Activated CD8-positive, alpha-beta memory T cell treated with anti-CD3 and anti-CD28 coated beads, Interleukin-2, amount 10 ng/mL, durations not matched to agents 7 days and 5 days (primary cell): ENCODE results near the gene SHLD2. TPM values are rescaled to one million over a fixed set of nuclear protein-coding genes. Genes with fewer than 3 reads are reported as not detected.
A peak's percentile ranks its signal among the peaks of the same experiment; 100 is the strongest.
"Not testable (repeated sequence)": the region's sequence is repeated elsewhere in the genome, so short reads cannot be mapped to it uniquely, and the experiment has no call there.

Experiments used
- ATAC-seq: fragments of 150-1000 bp; cut with Tn5 transposase; one replicate; pipeline ENCODE4 v1.10.0; 2021; ENCODE audit warnings: moderate library complexity
- CTCF ChIA-PET: fragments of 350-600 bp; sonication (Branson Sonifier 250); formaldehyde crosslinking; loops from one replicate; lab custom pipeline; 2021; ENCODE audit warnings: antibody characterized with exemption; lab: Charles Lee
- DNase-seq: peaks from one replicate; pipeline ENCODE4 v3.0.0-alpha.2; 2020
- H3K27ac Mint-ChIP-seq: one replicate; pipeline ENCODE4 v1.8.0; 2021; ENCODE audit warnings: mild to moderate bottlenecking, mixed read lengths
- H3K27me3 Mint-ChIP-seq: one replicate; pipeline ENCODE4 v1.8.0; 2021; ENCODE audit warnings: mixed read lengths
- H3K36me3 Mint-ChIP-seq: one replicate; pipeline ENCODE4 v1.8.0; 2021; ENCODE audit warnings: mild to moderate bottlenecking, mixed read lengths
- H3K4me1 Mint-ChIP-seq: one replicate; pipeline ENCODE4 v1.8.0; 2021; ENCODE audit warnings: mixed read lengths
- H3K4me3 Mint-ChIP-seq: one replicate; pipeline ENCODE4 v1.8.0; 2021; ENCODE audit warnings: mild to moderate bottlenecking, moderate library complexity, mixed read lengths
- H3K9me3 Mint-ChIP-seq: one replicate; pipeline ENCODE4 v1.8.0; 2022; ENCODE audit warnings: low read depth, mixed read lengths
- total RNA-seq, 2 experiments: library from RNA; stranded (reverse); gene quantifications; one replicate each; pipeline ENCODE4 v1.2.3, GENCODE V29; 2021

The SHLD2 gene
- total RNA-seq, 2 experiments from 2014 or later: 31.1 to 36.4 TPM

DNA sequence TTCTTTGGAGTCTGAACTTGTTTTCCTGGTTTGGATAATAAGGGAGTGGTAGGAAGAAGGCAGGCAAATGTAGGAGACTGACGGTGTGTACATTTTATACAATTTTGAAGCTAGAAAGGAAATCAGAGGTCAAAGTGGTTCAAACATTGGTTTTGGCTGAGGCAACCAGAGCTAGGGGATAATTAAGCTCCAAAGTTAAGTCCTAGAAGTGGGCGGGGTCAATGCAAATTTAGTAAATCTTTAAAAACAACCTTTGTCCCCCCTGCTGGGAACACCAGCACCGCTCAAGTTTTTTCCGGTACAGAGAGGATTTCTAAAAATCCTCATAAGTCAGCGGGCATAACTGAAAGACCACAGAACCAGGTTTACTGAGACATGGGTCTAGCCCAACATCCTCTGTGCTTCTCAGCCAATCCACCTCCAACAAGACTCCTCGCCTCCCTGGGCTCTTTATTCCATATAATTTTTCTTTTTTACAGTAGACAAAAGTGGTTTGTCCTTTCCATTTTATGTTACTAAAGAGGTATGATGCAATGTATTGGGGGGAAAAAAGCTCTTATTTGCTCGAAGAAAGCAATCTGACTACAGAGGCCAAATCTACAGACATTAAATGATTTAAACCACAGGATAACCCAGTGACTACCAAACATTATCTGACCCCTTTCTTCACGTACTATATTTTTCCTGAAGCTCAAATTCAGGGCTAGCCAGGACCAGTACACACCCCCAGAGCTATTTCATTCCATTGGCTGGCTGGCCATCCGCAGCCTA is 2.0 kb upstream of the SHLD2 start:
- Mint-ChIP-seq H3K36me3 (peaks cover 43% of the 10 kb centered on the region), H3K4me3 (peak overlapping the region; percentile 95), H3K9me3 (no peaks in the 10 kb centered on the region), H3K27me3 (no peaks in the 10 kb centered on the region), H3K4me1 (peaks cover 57% of the 10 kb centered on the region), H3K27ac (peak overlapping the region; percentile 97)
- no peak for ATAC-seq
- peak; percentile 56 for DNase-seq
- CTCF ChIA-PET: interaction anchor here (1.1 to 2.4 kb wide), 3 partner anchors 8 to 124 kb away, joined by 3 to 10 read pairs (median 3); no protein-coding TSS in a partner anchor

DNA sequence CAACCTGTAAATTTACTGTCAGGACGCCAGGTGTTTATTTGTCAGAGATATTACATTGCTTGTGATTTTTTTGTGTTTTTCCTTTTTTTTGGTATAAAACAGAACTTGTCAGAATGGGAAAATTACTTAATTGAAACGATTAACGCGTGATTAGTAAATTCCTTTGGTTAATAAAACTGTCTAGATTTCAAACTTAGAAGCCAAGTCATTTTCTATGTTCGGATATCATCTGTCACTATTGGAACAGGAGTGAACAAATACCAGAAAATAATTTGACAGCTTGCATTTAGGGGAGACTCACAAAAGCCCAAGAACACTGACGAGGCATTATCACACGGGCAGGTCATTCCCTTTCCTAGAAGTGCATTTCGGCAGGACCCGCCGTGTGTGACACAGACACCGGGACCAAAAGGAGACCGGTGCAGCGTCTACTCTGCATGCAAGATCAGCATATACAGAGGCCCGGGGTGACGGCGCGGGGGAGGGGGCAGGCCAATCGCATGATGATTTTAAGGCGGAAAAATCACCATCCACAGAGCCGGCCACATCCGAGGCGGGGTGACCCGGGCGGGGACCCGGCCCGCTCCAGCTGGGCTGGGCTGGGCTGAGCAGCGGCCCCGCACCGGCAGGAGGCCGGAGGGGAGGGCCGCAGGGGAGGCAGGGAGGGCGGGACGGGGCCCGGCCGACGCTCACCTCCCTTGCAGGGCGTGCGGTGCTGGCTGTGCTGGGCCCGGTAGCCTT is 1.2 kb upstream of the SHLD2 start:
- H3K27ac Mint-ChIP-seq: peak overlapping the region; percentile 97
- CTCF ChIA-PET: interaction anchor here (1.1 to 2.4 kb wide), 3 partner anchors 9 to 125 kb away, joined by 3 to 10 read pairs (median 3); no protein-coding TSS in a partner anchor

DNA sequence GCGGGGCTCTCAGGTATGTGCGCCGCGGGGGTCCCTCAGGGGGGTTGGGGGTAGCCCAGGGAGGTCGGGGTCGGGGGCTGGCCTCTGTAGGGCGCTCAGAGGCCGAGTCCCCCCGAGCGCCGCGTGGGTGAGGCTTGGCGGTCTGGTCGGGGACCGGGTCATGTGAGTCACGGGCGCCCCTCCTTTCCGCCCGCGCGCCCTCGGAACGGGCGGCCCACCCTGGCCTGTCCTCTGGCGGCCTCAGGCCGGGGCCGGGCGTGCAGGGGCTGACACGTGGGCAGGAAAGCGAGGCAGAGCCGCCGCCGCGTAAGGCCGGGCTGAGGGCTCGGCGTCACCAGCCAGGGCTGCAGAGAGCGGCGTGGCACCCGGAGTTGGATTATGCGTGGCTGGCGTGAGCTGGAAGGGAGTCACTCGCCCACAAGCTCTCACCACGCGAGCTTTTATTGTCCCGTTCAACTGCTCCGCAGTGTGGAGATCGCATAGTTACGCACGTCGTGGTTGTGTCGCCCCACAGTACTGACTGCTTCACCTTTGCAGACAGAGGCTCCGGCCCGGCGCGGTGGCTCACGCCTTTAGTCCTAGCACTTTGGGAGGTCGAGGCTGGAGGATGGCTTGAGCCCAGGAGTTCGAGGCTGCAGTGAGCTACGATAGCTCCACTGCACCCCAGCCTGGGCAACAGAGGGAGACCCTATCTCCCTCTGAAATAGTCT is 385 bp downstream of the SHLD2 start:
- Mint-ChIP-seq H3K27ac (peak overlapping the region; percentile 89), H3K4me3 (peak overlapping the region; percentile 87), H3K9me3 (no peaks in the 10 kb centered on the region), H3K4me1 (peaks cover 48% of the 10 kb centered on the region), H3K36me3 (peaks cover 37% of the 10 kb centered on the region), H3K27me3 (no peaks in the 10 kb centered on the region)
- peak; percentile 61 for ATAC-seq
- peak; percentile 88 for DNase-seq
- CTCF ChIA-PET: interaction anchor here (0.9 to 1.2 kb wide), 3 partner anchors 9 to 156 kb away, joined by 3 to 5 read pairs (median 3); no protein-coding TSS in a partner anchor

More for the DNA sequence above, 1.2 kb upstream of the SHLD2 start:
- Mint-ChIP-seq H3K4me3 (peak overlapping the region; percentile 95), H3K4me1 (peaks cover 54% of the 10 kb centered on the region), H3K36me3 (peaks cover 40% of the 10 kb centered on the region), H3K27me3 (no peaks in the 10 kb centered on the region), H3K9me3 (no peaks in the 10 kb centered on the region)
- DNase-seq (peak; percentile 87), ATAC-seq (peak; percentile 28)

DNA sequence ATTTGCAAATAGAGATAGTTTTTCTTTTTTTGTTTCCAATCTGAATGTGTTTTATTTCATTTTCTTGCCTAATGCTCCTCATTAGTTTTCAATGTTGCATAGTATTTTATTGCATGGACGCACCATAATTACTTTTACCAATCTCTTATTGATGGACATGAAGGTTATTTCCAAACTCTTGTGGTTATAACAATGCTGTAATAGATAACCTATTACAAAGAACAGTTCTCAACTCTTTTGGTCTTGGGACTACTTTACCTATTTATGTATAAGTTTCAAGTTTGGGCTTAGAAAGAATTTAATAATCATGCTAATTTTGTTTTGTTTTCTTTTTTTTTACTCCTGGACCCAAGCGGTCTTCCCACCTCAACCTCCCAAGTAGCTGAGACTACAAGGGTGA is 7.0 kb downstream of the SHLD2 start:
- Mint-ChIP-seq H3K36me3 (peaks cover 44% of the 10 kb centered on the region), H3K27me3 (no peaks in the 10 kb centered on the region), H3K27ac (no peak overlapping the region), H3K4me1 (peaks cover 10% of the 10 kb centered on the region), H3K4me3 (no peak overlapping the region), H3K9me3 (no peaks in the 10 kb centered on the region)
- DNase-seq: no peak
- ATAC-seq: no peak
- CTCF ChIA-PET: no interaction called here

DNA sequence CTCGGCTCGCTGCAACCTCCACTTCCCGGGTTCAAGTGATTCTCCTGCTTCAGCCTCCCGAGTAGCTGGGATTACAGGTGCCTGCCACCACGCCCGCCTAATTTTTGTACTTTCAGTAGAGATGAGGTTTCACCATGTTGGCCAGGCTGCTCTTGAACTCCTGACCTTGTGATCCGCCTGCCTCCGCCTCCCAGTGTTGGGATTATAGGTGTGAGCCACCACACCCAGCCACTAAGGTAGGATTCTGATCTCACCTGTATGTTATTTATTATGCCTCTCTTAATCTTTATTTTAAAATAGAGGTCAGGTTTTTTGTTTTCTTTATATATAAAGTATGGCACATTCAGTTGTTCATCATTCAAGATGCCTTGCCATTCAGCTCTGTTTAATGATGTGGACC is 9.7 kb downstream of the SHLD2 start:
- not testable (repeated sequence) for H3K4me1 Mint-ChIP-seq, ATAC-seq, DNase-seq, H3K27ac Mint-ChIP-seq, H3K4me3 Mint-ChIP-seq, H3K9me3 Mint-ChIP-seq, H3K27me3 Mint-ChIP-seq
- CTCF ChIA-PET: interaction anchor here (1.0 kb wide), 1 partner anchor 9 kb away, joined by 3 read pairs; no protein-coding TSS in a partner anchor
- H3K36me3 Mint-ChIP-seq: peaks cover 52% of the 10 kb centered on the region

DNA sequence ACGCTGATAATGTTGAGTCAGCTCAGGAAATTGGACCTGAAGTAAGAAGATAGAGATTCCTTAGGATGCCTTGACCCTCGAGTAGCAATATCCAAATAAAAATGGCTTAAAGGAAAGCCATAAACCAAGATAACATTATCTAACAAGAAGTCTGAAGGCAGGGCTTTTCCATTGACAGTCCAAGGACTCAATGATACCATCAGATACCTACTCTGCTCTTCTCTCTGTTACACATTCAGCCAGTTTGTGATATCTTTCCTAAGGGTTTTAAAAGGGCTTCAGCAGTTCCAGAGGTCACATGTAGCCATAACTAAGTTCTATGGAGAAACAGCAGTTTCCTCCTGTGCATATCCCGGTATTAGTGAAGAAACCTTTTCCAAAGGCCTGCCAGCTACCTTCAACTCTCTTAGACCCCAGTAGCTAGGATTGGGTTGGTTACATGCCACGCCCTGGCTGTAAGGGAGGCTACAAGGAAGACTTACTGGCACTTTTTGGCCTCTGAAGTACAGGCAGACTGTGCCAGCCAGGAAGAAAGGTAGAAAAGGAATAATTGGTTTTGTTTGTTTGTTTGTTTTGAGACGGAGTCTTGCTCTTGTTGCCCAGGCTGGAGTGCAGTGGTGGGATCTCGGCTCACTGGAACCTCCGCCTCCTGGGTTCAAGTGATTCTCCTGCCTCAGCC is 10.6 kb downstream of the SHLD2 start:
- Mint-ChIP-seq H3K36me3 (peaks cover 51% of the 10 kb centered on the region), H3K4me1 (no peaks in the 10 kb centered on the region), H3K27ac (no peak overlapping the region), H3K4me3 (no peak overlapping the region), H3K27me3 (no peaks in the 10 kb centered on the region), H3K9me3 (no peaks in the 10 kb centered on the region)
- CTCF ChIA-PET: no interaction called here
- DNase-seq (no peak), ATAC-seq (no peak)

DNA sequence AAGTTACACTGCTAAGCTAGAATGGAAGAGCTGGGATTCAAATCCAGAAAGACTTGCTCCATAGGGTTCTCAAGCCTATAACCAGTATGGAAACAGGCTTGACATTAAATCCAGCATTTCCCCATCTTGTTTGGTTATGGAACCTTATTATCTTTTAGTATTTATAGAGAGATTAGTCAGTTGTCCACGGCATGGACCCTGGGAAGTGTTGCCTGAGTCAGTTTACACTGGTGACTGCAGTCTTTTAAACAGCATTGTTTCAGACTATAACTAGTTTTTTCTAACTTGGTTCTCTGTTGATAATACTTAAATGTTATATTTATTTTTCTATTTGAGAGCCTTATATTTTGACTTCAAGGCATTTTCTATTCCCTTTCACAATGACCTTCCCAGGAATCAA is 23.1 kb downstream of the SHLD2 start:
- H3K4me3 Mint-ChIP-seq, H3K9me3 Mint-ChIP-seq, H3K27me3 Mint-ChIP-seq, DNase-seq, H3K4me1 Mint-ChIP-seq, ATAC-seq, CTCF ChIA-PET, H3K27ac Mint-ChIP-seq: not testable (repeated sequence)
- peaks cover 15% of the 10 kb centered on the region for H3K36me3 Mint-ChIP-seq

DNA sequence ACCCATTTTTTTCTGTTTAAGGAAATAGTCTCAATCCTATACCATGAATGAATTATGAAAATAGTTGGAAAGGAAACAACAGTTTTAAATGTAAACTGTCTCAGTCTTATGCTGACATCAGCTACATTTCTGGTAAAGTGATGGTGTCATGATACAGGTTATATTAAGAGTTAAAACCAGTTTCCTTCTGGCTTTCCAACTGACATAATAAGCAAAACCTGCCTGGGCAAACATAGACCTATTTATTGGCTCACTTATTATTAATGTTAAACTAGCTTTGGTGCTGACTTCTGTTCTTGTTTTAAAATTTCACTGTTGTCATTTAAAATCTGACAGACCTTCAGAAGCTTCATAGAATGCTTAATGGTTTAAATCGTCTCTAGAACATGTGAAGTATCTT is 24.0 kb downstream of the SHLD2 start:
- DNase-seq, ATAC-seq, H3K27me3 Mint-ChIP-seq, H3K4me3 Mint-ChIP-seq, H3K9me3 Mint-ChIP-seq, CTCF ChIA-PET, H3K4me1 Mint-ChIP-seq, H3K27ac Mint-ChIP-seq: not testable (repeated sequence)
- H3K36me3 Mint-ChIP-seq: peaks cover 15% of the 10 kb centered on the region

DNA sequence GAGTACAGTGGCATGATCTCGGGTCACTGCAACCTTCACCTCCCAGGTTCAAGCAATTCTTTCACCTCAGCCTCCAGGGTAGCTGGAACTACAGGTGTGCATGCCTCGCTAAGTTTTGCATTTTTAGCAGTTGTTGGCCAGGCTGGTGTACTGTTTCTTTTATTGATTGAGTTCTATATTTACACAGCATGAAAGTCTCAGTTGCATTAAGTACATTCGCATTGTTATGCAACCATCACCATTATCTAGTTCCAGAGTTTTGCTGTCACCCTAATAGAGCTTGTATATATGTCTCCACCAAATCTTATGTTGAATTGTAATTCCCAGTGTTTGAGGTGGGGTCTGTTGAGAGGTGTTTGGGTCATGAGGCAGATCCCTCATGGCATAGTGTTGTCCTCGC is 28.3 kb downstream of the SHLD2 start:
- H3K4me3 Mint-ChIP-seq, H3K9me3 Mint-ChIP-seq, CTCF ChIA-PET, ATAC-seq, H3K27ac Mint-ChIP-seq, H3K27me3 Mint-ChIP-seq, H3K4me1 Mint-ChIP-seq, H3K36me3 Mint-ChIP-seq, DNase-seq: not testable (repeated sequence)

DNA sequence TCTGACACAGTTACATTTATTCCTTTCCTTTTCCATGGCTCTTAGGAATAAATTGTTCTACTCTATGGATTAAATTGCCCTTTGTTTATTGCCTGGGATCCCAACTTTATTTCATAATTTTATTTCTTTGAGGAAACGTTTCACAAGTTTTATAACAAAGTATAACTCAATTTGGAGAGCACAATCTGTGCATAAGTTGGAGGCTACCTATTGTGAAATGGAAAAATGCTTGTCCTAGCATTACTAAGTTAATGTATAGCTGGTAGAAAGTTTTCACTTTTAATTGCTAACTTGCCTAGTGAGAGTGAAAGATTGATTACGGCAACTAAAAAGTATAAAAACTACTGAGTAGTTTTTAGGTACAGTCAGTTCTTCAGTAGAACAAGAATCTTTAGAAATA is 32.0 kb downstream of the SHLD2 start:
- ATAC-seq, DNase-seq, H3K4me3 Mint-ChIP-seq, H3K27ac Mint-ChIP-seq, H3K4me1 Mint-ChIP-seq, H3K27me3 Mint-ChIP-seq, H3K9me3 Mint-ChIP-seq, CTCF ChIA-PET: not testable (repeated sequence)
- H3K36me3 Mint-ChIP-seq: peaks cover 11% of the 10 kb centered on the region

DNA sequence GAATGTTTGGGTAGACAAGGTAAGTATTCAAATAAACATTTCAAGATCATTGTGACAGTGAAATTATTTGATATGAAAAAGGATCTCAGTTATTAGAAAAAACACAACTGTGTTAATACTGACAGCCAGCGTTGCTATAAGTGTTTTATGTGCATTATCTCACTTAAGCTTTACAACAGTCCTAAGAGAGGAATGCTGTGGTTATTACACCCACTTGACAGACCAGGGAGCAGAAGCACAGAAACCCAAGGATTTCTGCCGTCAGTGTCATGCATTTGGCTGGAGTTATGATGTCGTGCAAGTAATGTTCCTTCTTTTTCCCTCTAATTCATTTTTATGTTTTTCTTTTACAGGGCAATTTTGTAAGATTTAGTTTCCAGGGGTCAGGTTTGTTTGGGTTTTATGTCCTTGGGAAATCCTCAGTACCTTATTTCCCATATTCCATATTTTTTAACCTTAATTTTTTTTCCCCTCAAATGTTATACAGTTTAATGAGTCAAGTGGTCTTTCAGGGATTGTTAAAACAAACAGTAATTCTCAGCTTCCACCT is 32.7 kb downstream of the SHLD2 start:
- H3K27ac Mint-ChIP-seq, H3K27me3 Mint-ChIP-seq, H3K9me3 Mint-ChIP-seq, ATAC-seq, H3K4me3 Mint-ChIP-seq, DNase-seq, H3K4me1 Mint-ChIP-seq, CTCF ChIA-PET: not testable (repeated sequence)
- H3K36me3 Mint-ChIP-seq: peaks cover 13% of the 10 kb centered on the region

DNA sequence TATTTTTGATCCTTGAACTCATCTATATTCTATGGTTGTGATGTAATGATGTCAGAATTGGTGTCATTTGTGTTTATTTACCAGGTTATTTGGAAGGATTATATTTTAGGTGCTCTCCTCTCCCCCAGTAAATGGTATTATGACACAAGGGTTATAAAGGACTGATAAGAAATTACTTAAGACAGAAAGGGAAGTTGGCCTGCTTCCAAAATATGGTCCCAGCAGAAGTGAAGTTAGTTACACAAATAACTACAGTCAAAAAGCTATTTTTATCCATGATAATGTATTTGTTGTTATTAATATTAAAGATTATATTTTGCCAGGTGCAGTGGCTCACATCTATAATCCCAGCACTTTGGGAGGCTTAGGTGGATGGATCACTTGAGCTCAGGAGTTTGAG is 37.2 kb downstream of the SHLD2 start:
- not testable (repeated sequence) for ATAC-seq, H3K27ac Mint-ChIP-seq, DNase-seq, H3K9me3 Mint-ChIP-seq, H3K4me3 Mint-ChIP-seq, H3K27me3 Mint-ChIP-seq, H3K4me1 Mint-ChIP-seq
- CTCF ChIA-PET: interaction anchor here (0.7 kb wide), 1 partner anchor 193 kb away, joined by 4 read pairs; no protein-coding TSS in a partner anchor
- H3K36me3 Mint-ChIP-seq: peaks cover 27% of the 10 kb centered on the region
